NCI-H146 treated with DMSO at 0.1 percent for 48 hours (cell line): ENCODE measurements around the gene IPO4.

Experiments
- DNase-seq: peaks from one replicate; lab custom pipeline; 2025; ENCODE audit not compliant: unreplicated experiment; lab: John Stamatoyannopoulos, UW

Gene IPO4

DNA sequence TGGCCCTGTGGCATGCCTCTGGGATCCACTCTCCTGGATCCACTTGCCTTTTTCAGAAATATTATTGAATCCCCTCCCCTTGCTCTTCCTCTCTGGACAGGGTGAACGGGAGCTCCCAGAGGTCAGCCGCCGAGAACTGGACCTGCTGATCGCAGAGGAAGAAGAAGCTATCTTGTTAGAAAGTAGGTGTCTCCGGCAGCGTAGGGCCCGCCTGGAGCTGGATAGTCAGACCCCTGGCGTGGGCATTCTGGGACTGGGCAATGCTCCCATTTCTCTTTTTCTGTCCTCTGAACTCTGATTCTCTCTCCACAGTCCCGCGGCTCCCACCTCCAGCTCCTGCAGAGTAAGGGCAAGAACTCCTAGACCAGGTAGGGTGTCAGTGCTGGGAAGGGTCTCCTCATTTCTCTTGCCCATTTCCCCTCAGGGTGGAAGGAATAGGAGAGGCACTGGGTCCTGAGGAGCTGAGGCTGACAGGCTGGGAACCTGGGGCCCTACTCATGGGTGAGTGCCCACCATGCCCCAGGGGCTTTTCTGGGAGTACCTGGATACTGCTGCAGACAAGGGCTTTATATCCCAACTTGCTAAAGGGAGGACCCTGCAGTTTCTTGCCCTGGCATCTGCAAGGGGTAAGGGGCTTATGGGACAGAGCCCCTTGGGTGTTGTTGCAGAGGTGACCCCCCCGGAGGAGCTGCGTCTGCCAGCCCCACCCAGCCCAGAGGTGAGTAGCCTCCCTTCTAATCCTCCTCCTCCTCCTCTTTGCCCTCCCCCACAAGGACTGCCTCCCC, 11.4 kb downstream of the IPO4 start:
- no peak for DNase-seq

DNA sequence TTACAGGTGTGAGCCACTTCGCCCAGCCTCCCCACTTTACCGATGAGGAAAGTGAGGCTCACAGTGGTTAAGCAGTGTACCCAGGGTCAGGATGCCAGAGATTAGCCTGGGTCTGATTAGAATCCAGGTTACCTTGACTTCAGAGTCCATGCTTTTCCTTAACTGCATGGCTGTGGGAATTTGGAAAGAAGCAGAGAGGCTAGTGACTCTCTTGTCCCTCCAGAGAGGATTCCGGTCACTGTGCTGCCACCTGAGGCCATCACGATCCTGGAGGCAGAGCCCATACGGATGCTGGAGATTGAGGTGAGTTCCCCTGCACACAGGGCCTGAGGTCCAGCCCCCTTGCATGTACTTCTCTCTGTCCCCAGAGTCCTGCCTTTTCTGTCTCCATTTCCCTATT, 12.0 kb downstream of the IPO4 start:
- no peak for DNase-seq

DNA sequence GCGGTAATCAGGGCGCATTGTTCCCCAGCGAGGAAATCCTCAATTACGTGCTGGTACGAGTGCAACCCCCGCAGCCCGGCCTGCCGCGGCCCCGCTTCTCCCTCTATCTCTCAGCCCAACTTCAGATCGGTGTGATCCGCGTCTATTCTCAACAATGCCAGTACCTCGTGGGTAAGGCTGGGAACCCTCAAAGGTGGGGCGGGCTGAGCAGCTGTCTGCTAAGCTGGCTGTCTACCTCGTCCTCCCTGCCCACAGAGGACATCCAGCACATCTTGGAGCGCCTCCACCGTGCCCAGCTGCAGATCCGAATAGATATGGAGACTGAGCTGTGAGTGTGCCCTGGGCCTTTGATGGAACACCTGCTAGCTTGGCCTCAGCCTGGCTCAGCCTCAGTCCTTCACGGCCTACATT, 15.7 kb downstream of the IPO4 start:
- no peak for DNase-seq

DNA sequence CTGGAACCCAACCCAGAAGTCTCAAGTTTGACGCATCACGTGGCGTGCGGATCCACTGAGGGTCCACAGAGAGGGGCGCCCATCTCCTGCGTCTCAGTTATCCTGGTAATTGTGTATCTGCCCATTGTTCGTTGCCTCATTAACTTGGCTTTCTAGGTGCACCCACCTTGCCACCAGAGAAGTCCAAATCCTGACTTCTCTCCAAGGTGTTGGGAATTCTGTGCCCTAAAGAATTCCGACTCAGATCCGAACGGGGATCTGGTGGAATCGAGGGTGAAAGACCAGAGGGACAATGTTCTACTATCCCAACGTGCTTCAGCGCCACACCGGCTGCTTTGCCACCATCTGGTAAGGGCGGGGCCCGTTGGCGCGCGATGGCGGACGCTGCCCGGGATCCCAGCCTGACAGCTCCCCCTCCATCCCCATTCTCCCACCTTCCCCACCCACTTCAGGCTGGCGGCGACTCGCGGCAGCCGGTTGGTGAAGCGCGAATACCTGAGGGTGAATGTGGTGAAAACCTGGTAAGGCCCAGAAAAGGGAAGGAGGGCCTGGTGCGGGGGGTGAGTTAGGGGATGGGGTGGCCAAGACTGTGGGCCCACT, 16.3 kb downstream of the IPO4 start:
- no peak for DNase-seq

DNA sequence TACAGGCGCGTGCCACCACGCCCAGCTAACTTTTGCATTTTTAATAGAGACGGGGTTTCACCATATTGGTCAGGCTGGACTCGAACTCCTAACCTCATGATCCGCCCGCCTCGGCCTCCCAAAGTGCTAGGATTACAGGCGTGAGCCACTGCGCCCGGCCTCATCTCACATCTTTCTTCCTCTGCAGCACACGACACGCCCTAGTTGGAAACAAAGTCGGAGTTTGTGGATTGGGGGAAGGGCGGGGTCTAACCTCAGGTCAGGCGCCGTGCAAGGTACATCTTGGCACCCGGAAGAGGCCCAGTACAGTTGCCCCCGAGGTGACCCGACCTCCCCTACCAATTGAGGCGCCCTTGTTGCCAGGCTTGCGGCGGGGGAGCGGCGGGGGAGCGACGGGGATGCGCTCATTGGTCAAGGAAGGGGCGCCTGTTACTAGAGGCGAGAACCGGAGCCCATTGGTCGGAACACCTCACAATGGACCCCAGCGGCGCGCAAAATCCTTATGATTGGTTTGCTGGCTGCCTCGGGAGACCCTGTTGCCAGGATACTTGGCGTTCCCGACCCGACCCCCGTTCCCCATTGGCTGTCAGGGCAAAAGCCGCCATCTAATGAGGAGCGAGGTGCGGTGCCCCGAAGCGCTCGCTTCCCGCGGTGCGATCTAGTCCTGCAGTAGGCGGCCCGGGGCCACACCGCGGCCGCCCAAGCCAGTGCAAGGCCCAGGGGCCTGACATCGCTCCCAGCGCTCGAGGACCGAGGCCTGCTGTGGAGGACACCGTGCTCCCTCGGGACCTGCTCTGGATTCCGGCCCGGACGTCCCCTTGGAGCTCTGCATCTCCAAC, 17.0 kb downstream of the IPO4 start, which contains the start of gene REC8:
Gene REC8 (plus strand): TSS at position 659 of the 839 bp plus-strand sequence. CDS start 473 bp downstream, outside the sequence.
- no peak for DNase-seq

DNA sequence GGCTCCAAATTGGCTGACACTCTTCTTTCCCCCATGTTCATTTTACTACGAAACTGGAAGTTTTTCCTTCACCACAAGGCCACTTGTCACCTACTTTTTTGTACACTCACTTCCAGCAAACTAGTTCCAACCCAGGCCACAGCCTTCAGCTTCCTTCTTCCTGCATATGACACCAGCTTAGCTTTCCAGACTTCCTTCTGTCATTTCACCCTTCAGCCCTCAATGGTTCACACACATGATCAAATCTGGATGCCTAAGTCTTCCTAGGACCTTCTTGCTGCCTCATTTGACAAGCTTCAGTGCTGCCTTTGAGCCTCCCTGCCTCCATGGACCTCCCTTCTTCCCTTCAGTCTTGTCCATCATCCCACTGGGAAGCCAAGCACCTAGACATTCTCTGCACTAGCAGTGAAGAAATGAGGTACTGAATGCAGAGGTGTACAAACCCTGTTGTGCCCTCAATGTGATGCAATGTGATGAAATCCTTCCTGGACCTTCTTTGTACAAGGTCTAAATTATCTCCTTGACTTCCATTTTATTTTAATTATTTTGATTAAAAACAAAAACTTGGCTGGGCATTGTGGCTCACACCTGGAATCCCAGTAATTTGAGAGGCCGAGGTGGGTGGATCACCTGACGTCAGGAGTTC, 21.0 kb downstream of the IPO4 start:
- no peak for DNase-seq

DNA sequence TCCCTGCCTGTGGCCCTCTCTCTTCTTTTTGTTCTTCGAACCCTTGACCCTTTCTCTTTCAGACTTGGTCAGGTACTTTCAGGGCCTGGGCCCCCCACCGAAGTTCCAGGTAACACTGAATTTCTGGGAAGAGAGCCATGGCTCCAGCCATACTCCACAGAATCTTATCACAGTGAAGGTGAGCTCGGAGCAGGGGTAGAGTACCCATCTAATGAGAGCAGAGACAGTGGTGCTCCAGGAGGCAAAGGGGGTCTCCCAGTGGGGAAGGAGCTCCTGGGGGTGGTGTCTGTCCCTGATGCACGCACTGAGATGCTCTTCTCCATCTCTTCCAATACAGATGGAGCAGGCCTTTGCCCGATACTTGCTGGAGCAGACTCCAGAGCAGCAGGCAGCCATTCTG, 22.8 kb downstream of the IPO4 start:
- no peak for DNase-seq

DNA sequence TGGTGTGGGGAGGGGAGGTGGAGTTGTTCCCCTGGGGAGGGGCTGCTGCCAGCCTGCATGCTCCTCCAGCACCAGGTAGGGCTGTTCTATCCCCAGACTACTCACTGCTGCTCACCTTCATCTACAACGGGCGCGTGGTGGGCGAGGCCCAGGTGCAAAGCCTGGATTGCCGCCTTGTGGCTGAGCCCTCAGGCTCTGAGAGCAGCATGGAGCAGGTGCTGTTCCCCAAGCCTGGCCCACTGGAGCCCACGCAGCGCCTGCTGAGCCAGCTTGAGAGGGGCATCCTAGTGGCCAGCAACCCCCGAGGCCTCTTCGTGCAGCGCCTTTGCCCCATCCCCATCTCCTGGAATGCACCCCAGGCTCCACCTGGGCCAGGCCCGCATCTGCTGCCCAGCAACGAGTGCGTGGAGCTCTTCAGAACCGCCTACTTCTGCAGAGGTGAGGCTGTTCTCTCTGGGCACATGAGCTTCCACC, 24.1 kb downstream of the IPO4 start:
- no peak for DNase-seq

DNA sequence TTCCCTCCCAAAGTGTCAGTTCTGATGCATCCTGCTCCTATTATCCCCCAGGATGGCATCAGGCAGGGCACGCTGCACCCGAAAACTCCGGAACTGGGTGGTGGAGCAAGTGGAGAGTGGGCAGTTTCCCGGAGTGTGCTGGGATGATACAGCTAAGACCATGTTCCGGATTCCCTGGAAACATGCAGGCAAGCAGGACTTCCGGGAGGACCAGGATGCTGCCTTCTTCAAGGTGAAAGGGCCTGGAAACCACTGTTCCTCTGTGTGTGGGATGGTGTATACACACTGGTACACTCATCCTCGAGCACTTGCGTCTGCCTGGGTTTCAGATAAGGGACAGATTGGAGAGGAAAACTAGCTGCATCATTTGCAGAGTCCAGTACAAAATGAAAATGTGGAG, 26.5 kb downstream of the IPO4 start:
- no peak for DNase-seq

DNA sequence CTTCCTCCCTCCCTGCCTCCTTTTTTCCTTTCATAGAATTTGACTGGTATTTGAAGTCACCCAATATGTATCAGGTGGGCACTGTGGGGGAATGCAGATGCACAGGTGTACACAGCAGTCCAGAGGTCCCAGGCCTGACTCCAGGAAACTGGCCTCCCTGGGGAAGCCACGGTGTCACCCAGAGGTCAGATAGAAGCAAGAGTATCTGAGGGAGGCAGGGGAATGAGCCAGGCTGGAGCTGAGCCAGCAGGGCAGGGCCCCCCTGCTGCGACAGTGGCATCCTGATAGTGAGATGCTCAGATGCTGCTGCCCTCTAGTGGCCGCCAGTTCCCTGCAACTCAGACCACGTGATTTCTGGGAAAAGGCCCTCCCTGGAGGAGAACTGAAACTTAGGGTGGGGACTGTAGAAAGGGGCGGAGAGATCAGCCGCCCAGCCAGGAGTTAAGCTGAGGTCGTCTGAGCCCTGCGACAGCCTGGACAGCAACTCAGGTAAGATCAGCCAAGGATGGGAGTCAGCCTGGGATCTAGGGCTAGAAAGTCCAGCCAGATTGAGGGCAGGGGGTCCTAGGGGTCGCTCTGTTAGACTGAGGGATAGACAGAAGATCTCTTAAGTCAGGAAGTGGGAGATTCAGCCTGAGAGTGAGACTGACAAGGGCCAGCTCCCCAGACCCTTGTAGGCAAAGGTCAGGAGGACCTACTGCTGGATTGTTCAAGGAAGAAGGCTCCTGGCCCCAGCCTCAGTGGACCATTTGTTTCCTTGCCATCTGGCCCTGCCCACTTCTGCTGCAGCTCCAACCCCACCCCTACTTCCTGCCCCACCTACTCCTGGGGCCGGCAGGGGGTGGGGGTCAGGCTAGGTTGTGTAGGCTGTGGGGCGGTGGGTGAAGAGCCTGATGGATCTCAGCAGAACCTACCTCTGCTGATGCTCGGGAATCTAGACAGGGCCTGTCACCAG, 27.5 kb downstream of the IPO4 start, which contains the start of gene IRF9:
Gene IRF9 (plus strand): TSS at position 416 of the 955 bp plus-strand sequence. CDS start 880 bp downstream, outside the sequence.
- DNase-seq = peak; percentile 92

DNA sequence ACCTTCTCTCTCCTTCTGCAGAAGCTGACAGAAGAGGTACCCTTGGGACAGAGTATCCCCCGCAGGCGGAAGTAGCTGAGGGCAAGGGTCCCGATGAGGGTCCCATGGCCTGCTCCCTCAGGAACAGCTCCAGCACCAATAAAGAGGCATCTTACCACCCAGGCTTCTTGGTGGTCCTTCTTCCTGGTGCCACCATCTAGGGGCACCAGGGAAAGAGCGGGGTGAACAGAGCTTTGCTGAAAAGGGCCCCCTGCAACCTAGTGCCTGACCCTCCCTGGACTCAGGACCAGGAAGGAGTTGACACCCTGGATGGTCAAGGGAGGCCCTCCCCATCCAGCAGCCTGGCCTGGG, 28.1 kb downstream of the IPO4 start:
- DNase-seq = no peak

DNA sequence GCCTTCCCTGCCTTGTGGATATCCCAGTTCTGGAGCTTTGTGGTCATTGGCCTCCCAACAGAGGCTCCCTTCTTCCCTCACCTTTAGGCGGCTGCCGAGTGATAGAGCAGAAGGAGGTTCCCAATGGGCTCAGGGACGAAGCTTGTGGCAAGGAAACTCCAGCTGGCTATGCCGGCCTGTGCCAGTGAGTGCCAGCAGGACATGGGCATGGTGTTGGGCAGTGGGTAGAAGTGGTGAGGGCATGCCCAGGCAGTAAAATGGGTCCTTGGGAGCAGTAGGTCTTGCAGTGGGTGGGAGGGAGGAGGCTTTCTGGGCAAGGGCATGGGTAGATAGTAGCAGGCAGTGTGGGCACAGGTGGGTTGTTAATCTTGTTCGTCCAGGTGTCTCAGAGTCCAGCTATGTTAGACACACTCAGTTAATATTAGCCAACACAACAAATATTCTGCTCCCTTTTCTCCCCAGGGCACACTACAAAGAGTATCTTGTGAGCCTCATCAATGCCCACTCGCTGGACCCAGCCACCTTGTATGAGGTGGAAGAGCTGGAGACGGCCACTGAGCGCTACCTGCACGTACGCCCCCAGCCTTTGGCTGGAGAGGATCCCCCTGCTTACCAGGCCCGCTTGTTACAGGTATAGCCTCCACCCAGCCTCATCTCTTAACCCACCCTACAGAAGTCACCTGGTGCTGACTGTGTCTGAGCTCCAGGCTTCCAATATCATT, 28.7 kb downstream of the IPO4 start:
- no peak for DNase-seq

DNA sequence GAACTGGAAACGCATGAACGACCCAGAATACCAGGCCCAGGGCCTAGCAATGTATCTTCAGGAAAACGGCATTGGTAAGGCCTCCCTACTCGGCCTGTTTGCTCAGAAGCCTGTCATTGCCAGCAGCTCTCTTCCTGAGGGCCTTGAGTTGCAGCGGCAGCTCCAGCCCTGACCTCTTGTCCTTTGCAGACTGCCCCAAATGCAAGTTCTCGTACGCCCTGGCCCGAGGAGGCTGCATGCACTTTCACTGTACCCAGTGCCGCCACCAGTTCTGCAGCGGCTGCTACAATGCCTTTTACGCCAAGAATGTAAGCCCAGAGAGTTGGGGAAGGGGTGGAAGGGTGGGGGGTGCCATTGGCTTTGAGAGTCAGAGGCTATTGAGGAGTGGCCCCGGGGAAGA, 31.3 kb downstream of the IPO4 start:
- DNase-seq = no peak

DNA sequence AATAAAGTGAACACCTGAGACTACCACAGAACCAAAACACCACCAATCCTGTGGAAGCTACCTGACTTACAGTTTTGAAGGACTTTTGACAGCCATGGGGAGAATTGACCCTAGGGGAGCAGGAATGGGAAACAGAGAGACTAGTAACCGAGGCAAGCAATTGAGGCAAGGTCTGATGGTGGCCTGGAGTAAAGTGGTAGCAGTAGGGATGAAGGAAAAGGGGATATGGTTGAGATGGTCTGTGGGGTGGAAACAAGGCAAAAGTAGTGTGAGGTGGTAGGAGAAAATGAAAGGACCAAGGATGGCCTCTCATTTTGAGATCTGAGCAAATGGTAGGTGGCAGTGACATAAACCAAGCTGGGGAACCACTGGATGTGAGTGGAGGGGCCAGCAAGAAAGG, 31.8 kb downstream of the IPO4 start:
- DNase-seq = no peak

DNA sequence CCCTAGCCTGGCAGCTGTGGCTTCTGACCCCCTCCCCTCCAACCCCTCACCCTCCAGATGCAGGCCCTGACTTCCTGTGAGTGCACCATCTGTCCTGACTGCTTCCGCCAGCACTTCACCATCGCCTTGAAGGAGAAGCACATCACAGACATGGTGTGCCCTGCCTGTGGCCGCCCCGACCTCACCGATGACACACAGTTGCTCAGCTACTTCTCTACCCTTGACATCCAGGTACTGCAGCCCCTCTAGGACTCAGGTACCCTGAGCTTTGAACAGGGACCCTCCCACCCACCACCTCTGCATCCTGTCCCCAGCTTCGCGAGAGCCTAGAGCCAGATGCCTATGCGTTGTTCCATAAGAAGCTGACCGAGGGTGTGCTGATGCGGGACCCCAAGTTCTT, 33.5 kb downstream of the IPO4 start:
- DNase-seq = no peak

DNA sequence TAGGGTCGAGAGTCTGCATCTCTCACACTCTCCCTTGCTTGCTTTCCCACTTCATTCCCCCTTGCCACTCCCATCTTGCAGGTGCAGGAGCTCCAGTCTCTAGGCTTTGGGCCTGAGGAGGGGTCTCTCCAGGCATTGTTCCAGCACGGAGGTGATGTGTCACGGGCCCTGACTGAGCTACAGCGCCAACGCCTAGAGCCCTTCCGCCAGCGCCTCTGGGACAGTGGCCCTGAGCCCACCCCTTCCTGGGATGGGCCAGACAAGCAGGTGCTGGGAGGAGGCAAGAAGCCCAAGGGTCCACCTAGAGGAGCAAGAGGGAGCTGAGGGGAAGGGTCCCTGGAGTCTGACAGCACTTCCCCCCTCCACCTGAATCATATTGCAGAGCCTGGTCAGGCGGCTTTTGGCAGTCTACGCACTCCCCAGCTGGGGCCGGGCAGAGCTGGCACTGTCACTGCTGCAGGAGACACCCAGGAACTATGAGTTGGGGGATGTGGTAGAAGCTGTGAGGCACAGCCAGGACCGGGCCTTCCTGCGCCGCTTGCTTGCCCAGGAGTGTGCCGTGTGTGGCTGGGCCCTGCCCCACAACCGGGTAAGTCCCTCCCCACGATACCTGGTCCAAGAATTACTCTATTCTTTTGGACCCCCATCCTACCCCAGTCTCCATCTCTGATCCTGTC, 37.1 kb downstream of the IPO4 start:
- DNase-seq = no peak

DNA sequence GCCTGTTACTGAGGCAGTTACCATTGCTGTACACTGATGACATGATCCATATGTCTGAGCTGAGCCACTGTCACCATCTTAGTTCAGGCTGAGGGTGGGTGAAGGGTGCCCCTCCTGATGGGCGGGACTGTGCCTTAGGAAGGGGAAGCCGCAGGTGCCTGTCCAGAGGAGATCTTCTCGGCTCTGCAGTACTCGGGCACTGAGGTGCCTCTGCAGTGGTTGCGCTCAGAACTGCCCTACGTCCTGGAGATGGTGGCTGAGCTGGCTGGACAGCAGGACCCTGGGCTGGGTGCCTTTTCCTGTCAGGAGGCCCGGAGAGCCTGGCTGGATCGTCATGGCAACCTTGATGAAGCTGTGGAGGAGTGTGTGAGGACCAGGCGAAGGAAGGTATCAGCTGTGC, 37.6 kb downstream of the IPO4 start:
- no peak for DNase-seq

DNA sequence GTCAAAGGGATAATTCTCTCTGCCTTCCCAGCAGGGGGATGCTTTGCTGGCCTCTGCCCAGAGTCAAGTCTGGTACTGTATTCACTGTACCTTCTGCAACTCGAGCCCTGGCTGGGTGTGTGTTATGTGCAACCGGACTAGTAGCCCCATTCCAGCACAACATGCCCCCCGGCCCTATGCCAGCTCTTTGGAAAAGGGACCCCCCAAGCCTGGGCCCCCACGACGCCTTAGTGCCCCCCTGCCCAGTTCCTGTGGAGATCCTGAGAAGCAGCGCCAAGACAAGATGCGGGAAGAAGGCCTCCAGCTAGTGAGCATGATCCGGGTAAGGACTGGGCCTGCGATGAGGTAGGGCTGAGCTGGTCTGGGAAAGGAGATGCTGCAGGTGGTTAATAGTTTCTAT, 38.0 kb downstream of the IPO4 start:
- DNase-seq = no peak

DNA sequence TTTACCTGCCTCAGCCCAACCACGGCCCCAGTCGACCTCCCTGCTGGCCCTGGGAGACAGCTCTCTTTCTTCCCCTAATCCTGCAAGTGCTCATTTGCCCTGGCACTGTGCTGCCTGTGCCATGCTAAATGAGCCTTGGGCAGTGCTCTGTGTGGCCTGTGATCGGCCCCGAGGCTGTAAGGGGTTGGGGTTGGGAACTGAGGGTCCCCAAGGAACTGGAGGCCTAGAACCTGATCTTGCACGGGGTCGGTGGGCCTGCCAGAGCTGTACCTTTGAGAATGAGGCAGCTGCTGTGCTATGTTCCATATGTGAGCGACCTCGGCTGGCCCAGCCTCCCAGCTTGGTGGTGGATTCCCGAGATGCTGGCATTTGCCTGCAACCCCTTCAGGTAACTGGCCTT, 38.6 kb downstream of the IPO4 start:
- no peak for DNase-seq
